HG02571 (cell line): ENCODE results near the gene LYSMD3.
A peak's percentile ranks its signal among the peaks of the same experiment; 100 is the strongest.

Source experiments
- ATAC-seq: cut with Tn5 transposase; IDR thresholded peaks from one replicate; pipeline ENCODE4 v1.9.1; 2021; ENCODE audit warnings: mild to moderate bottlenecking, moderate library complexity; ENCODE audit not compliant: unreplicated experiment

The LYSMD3 gene

DNA sequence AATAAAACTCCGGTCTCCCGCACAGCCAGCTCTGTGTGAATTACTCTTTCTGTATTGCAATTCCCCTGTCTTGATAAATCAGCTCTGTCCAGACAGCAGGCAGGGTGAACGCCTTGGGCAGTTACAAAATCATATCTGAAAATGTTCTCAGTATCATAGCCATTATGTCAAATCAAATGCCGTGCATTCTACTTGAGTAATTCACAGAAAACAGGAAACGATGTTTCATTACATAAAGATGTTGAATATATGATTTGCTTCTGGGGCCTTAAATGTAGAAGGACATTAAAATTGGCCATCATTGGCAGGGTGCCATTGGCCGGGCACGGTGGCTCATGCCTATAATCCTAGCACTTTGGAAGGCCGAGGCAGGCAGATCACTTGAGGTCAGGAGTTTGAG, 46.2 kb downstream of the LYSMD3 start:
- ATAC-seq: no peak

GRCh38 chr5:90480699-90481098, 48.7 kb downstream of the LYSMD3 start:
- ATAC-seq: no peak

DNA sequence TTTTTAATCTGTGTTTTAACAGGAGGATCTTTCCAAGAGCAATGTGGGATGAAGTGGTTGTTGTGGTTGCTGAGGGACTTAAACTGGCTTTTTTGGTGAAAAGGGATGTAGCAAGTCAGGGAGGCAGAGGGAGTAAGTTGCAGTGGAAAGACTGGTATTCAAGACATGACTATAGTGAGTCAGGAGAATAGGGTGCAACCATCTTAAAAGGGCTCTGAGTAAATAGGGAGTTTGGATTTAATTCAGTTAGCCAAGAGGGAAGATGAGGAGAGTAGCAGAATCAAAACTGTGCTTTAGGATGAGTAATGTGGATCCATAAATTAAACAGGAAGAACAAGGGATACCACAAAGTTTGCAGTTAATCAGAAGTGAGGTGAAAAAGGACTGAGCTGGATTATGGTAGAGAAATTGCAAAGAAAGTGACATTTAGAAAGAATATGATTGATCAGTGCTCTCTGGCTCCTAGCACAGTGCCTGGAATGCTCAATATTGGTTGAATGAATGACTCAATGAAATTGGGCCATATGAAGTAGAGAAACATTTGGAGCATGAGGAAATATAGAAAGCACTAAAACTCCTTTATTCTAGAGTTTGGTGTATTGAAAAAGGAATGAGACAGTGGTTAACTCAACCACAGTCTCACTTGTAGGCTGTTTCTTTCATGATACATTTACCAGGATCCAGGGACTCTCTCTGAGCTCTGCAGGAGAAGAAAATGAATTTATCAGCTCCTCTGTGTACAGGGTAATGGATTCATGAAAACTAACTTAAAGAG, 49.6 kb downstream of the LYSMD3 start:
- ATAC-seq: no peak

- no peak for ATAC-seq
Measured at GRCh38 chr5:90477621-90478215, 51.7 kb downstream of the LYSMD3 start.

DNA sequence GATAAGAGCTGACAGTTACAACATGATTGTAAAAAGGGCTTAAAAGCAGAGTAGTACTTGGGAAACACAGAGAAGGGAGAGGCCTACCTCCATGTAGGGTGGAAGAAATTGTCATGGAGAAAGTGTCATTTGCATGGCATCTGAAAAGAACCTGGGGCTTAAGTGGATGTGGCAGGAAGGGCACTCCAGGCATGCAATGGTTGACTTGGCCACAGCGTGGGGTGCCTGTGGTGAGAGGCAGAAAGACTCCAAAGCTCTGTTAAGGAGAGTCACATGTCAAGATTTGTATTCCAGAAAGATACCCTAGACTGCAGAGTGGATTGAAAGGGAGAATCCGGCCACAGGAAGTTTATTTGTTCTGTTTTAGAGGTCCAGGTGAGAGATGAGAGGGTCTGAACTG, 52.3 kb downstream of the LYSMD3 start:
- ATAC-seq: no peak

DNA sequence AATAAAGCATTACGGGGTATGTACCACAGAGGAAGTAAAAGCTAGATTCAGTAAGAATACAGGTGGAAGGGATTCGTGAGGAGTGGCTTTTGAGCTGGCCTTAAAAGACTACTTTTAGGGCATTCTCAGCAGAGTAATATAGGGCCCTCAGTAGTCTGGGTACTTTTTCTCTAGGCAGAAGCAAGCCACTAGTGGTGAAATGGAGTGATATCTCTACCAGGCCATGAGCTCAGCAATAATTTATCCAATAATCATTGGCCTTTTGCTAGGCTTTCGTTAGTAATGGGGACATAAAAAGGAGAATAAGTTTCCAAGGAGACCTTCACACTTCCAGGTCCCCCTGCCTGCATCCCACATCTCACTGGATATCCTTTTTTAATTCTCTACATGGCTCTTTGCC, 53.0 kb downstream of the LYSMD3 start:
- no peak for ATAC-seq

GRCh38 chr5:90475436-90475980, 53.9 kb downstream of the LYSMD3 start:
- ATAC-seq: no peak

- peak; percentile 84 for ATAC-seq
Measured at GRCh38 chr5:90474235-90475107, 54.9 kb downstream of the LYSMD3 start, which contains the start of the genes MBLAC2 and POLR3G. TSS of gene MBLAC2 (minus strand) at chr5:90474771. CDS start at chr5:90474292, 479 bp downstream. TSS of gene POLR3G (plus strand) at chr5:90474864. CDS start at chr5:90485568, 10,704 bp downstream.

DNA sequence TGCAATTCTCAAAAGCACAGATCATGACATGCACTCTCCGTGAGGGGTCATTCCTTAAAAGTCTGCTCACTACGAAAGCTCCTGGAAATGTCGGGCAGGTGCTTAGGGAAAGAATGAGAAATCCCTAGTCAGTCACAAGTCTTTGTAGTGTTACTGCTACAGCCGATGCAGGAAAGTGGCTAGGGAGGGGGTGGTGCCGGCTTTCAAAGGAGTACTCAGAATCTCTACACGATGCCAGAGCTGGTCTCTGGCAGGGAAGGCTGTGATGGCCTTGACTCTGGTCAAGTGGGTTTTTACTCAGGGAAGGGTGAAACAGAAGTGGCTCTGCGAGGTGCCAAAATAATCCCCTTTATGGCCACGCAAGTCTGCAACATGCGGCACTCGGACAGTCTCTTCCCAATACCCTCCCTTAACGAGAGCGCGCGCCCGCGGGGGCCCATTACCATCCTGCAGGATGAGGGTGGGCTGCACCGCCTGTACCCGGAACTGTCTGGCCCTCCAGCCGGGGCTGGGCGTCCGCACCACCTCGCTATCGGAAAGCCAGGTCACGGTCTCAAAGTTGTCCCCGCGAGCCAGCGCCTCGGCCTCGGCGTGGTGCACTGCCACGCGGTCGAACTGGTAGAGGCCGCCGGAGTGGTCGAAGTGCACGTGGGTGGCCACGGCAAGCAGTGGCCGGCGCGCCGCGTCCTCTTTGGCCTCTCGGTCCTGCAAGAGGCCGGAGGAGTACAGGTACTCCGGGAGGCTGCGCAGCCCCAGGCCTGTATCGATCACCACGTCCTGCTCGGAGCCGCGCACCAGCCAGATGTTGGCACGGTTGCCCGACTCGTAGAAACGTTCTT, 55.8 kb downstream of the LYSMD3 start:
- ATAC-seq: peak; percentile 11

GRCh38 chr5:90472783-90473395, 56.5 kb downstream of the LYSMD3 start:
- no peak for ATAC-seq
